Activated naive CD4-positive, alpha-beta T cell treated with anti-CD3 and anti-CD28 coated beads, Interleukin-2, amount 50 U/mL, for 16 hours (primary cell): ENCODE measurements around the gene BBX.

Source experiments
- DNase-seq: peaks from one replicate; pipeline ENCODE4 v3.0.0-alpha.2; 2020

BBX gene

GRCh38 chr3:107756649-107757048, 233.9 kb downstream of the BBX start:
- no peak for DNase-seq

DNA sequence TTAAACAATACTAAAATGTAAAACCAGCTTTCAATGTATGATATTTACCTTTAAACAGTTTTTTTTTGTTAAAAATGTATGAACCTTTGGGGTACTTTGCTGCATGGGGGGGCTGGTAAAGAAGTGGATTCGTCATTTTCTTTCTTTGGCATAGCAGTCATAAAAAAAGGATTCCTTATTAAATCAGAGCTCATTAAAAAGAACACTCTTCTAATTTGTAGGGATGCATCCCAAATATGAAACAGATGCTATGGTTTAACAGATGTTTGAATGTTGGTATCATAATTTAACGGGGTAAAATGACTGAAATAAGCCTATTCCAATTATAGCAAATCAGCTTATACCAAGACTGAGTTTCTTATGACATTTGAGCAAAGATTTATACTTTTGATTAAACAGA, 234.4 kb downstream of the BBX start:
- no peak for DNase-seq

- DNase-seq = no peak
Measured at GRCh38 chr3:107760144-107760543, 237.4 kb downstream of the BBX start.

DNA sequence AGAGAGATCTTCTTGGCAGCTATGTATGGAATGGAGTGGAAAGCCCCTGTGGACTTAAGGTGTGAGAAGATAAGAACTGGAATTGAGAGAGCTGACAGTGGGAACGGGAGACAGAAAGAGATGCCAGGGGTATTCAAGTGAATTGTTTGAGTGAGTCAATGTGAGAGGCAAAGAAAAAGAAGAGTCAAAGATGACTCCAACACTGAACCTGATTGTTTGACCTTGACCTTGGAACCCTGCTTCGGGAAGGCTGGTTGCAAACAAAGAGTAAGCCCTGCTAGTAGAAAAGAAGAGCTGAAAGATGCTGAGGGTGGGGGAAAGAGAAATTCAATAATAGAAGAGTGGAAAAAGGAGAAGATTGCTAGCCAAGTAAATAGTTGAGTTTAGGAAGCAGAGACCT, 238.6 kb downstream of the BBX start:
- no peak for DNase-seq

DNA sequence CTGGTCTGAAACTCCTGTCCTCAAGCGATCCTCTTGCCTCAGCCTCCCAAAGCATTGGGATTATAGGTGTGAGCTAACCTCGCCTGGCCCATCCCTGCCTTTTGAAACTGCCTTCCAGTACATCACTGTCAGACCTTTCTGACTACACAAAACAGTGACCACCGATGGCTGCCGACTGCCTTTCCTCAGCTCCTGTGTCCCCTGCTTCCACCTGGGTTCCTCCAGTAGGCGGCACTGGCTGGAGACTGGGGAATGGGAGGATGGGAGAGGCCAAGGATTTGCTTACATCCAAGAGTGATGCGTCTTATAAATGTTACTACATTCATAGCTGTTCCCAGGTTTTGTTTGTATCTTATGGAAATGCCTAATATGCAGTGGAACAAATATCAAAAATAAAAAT, 242.8 kb downstream of the BBX start:
- DNase-seq = no peak

DNA sequence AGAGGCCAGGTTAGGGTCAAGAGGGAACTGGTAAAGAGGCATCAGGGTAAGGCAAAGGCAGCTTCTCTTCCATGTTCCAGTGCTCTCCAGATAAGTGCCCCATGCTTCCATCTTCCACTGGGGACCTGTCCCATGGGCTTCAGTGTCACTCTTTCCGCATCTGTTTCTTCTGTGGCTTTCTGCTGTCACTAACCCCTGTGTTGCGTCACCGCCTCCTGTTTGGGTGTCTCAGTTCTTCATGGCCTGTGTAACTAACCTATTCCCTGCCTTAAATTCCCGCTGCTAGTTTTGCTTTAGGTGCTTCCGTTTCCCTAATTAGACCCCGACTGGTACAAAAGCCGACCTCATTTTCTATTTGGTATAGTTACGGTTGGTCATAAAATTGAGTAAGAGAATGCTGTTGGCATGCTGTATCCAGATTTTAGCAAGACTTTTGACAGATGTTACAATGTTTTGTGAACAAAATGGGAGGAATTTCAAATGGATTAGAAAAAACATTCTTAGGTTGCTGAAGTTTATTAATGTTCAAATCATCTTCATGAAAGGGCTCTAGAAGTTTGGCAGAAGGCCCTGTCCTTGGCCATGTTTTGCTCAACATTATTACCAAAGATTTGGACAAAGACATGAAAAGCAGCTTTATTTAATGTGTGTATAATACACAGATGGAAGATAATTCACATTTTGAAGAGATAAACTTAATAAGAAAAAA, 245.3 kb downstream of the BBX start:
- no peak for DNase-seq

DNA sequence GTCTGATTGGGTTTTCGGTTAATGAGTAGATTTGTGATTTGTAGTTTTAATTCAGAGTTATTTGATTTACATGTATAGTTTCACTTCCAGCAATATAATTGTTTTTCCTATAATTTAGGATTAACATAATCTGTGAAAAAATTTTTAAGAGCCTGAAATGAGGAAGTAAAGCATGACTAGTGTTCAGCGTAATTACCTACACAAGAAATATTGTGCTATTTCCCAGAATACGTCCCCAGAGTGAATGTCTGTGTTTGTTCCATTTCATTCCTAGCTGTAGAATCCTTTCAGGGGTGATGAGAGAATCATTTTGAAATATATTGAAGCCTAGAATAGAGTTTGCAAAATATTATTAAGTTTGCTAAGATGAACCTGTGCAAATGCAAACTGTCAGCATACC, 247.1 kb downstream of the BBX start:
- DNase-seq = no peak

- DNase-seq = no peak
Measured at GRCh38 chr3:107772016-107772415, 249.3 kb downstream of the BBX start.

- no peak for DNase-seq
Measured at GRCh38 chr3:107775974-107776373, 253.2 kb downstream of the BBX start.

DNA sequence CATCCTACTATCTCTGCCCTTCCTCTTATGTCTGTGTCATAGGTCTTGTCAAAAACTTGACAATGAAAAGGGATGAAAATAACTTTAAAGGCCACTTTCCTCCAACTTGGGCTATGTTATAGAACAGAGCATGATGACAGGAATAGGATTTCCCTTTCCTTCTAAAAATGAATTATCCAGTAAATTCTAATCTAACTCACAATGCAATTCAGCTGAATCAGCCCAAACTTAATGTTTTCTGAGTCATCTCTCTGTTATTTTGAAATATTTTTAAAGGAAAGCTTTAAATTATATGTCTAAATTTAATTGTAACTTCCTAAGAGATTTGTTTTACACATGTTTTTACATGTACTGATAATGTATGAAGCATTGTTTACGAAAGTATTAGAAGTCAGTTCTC, 258.5 kb downstream of the BBX start:
- no peak for DNase-seq

GRCh38 chr3:107782054-107782453, 259.3 kb downstream of the BBX start:
- no peak for DNase-seq

DNA sequence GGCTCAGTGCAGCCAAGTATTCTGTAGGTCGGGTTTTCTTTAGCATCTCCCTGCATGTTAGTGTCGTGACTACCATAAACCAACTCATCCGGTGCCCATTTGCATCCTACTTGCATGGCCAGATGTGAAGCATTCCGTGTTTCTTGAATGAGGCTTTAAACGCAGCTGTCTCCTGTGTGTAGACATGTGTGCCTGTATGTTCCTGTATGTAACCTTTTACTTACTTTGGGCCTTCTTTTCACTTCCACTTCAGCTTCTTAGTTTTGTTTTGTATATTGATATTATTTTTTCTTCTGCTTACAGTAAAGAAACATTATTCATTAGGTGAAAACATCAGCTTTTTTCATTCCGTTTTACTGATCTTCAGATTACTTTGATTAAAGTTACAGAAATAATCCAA, 267.9 kb downstream of the BBX start:
- no peak for DNase-seq

- DNase-seq = no peak
Measured at GRCh38 chr3:107791027-107791426, 268.3 kb downstream of the BBX start.

DNA sequence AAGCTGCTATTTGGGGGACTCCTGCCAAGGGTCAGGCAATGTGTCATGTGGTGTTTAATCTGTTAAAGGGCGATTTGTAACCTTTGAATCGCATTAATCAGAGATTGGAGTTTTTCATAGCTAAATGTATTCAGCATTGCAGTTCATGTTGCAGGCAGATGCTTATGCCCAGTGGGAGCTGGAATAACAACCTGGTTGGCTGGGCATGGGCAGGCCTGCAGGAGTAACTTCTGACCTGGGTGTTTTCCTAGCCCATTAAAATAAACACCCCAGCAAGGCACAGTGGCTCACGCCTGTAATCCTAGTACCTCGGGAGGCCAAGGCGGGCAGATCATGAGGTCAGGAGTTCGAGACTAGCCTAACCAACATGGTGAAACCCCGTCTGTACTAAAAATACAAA, 268.7 kb downstream of the BBX start:
- DNase-seq = no peak

GRCh38 chr3:107794664-107795443, 272.1 kb downstream of the BBX start:
- no peak for DNase-seq

DNA sequence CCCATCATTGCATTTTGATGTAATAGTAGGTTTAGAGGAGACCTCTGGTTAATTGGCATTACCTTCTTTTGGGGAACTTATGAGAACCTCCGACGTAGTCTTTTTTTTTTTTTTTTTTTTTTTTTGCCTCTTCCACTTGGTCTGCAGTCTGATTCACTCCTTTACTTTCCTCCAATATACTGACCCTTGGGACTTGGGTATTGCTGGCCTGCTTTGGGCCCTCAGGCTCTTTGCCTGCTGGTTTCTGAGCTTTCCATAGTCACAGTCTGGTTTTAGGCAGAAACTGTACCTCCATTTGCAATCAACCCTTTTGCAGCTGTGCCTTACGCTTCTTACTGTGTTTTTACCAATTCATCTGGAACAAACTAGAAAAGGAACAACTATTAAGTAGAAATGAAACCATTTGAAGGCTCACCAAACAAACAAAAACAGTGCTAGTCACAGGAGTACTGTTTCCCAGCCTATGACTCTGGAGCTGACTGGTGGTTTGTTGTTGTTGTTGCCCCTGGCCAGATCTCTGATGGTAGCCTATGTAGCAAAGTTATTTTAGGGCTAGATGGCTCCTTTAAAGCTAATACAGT, 272.8 kb downstream of the BBX start:
- no peak for DNase-seq

- no peak for DNase-seq
Measured at GRCh38 chr3:107796791-107797190, 274.0 kb downstream of the BBX start.

GRCh38 chr3:107797586-107797985, 274.8 kb downstream of the BBX start:
- no peak for DNase-seq

- DNase-seq = no peak
Measured at GRCh38 chr3:107798381-107798780, 275.6 kb downstream of the BBX start.

DNA sequence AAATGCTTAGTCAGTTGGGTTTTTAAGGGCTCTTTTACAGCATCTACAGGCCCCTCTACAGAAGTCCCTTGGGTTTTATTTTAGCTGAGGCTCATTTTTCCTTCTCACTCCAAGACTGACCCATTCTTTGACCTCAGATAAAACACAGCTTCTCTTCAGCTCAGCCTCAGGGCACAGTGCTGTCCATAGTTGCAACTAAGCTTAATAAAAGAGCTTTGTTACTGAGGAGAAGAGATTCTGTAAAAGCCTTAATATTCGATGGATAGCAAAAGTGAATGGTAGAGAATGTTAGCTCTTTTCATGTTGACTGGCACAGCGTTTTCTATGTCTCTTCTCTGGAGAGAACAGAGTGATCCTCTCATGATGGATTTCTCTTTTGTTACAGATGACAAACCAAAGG, 277.9 kb downstream of the BBX start:
- DNase-seq = no peak

DNA sequence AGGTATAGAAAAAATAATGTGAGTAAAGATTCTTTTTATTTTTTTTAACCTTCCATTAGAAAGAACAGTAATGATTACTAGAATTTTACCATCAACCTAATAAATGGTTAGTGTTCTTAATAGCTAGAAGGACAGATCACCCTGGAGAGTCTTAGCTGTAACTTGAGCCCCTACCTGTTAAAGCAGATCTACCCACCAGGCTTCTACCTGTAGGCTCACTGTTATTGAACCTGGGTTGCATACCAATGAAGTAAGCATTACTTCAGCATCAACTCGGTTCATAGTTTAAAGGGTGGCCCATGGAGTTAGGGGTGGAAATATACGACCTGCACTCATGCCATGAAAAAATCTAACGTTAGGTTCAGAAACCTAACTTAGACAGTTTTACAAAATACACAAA, 280.4 kb downstream of the BBX start:
- no peak for DNase-seq

- no peak for DNase-seq
Measured at GRCh38 chr3:107806021-107806420, 283.3 kb downstream of the BBX start.

DNA sequence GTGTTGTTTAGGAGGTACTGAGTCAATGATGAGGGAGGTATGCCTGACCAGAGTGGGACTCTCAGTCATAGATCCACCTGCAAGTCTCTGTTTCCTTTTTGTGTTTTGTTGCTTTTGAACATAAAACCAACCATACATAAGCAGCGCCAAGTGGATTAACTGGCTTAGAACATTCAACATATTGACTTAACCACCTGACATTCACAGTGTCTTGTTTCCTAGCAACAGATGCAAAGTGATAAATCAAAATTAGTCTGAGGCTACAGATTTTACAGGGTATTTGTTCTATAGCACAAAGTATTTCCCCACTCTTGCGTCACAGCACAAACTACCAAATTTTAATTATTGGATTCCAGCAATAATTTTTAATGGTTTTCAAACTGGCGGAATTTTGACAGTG, 283.8 kb downstream of the BBX start:
- no peak for DNase-seq
